CD4-positive, alpha-beta T cell (primary cell): ENCODE results near the gene TMEM59. TPM values are rescaled to one million over a fixed set of nuclear protein-coding genes. Genes with fewer than 3 reads are reported as not detected.

Experiments
- ATAC-seq: fragments of 200-7000 bp; cut with Tn5 transposase; one replicate; pipeline ENCODE4 v1.10.0; 2022; ENCODE audit warnings: mild to moderate bottlenecking; ENCODE audit not compliant: poor library complexity
- CTCF ChIA-PET: fragments of 350-600 bp; sonication (Branson Sonifier 250); formaldehyde crosslinking; loops from one replicate; lab custom pipeline; 2021; ENCODE audit warnings: antibody characterized with exemption, inconsistent platforms; lab: Charles Lee
- POLR2A ChIA-PET: fragments of 350-600 bp; sonication (Branson Sonifier 250); formaldehyde crosslinking; loops from one replicate; lab custom pipeline; 2021; ENCODE audit warnings: antibody characterized with exemption, inconsistent platforms; lab: Charles Lee
- DNase-seq, 14 experiments: peaks; one replicate each; pipeline ENCODE4 v3.0.0-alpha.2; 2013 to 2020; ENCODE audit warnings: mixed read lengths in 2 of 14
- H3K27ac ChIP-seq, 2 donors: one replicate each; pipeline versions ENCODE4 v1.5.1 to v1.7.0; 2013; ENCODE audit warnings: low read length in 2 of 2, low read depth in 1 of 2, mild to moderate bottlenecking in 1 of 2
- H3K27me3 ChIP-seq, 2 experiments: 1 replicate in 1 of 2; 2 replicates in 1 of 2; pipeline versions ENCODE4 v1.6.1 to v1.7.0; 2013; ENCODE audit warnings: low read length in 2 of 2, control low read depth in 1 of 2, mild to moderate bottlenecking in 1 of 2, moderate library complexity in 1 of 2; ENCODE audit not compliant: insufficient read depth in 2 of 2, control insufficient read depth in 1 of 2
- H3K36me3 ChIP-seq: one replicate; pipeline ENCODE4 v1.6.1; 2013; ENCODE audit warnings: low read length, control low read depth; ENCODE audit not compliant: insufficient read depth
- H3K4me1 ChIP-seq: one replicate; pipeline ENCODE4 v1.6.1; 2013; ENCODE audit warnings: low read length, control low read depth; ENCODE audit not compliant: insufficient read depth
- H3K4me3 ChIP-seq: one replicate; pipeline ENCODE4 v1.5.1; 2013; ENCODE audit warnings: mild to moderate bottlenecking, low read length, moderate library complexity
- H3K9me3 ChIP-seq, 2 experiments: 1 replicate in 1 of 2; 2 replicates in 1 of 2; pipeline versions ENCODE4 v1.6.1 to v1.7.0; 2013; ENCODE audit warnings: low read length in 2 of 2, mild to moderate bottlenecking in 2 of 2, control low read depth in 1 of 2, moderate library complexity in 1 of 2; ENCODE audit not compliant: control insufficient read depth in 1 of 2, insufficient read depth in 1 of 2
- H3K27ac Mint-ChIP-seq: one replicate; pipeline ENCODE4 v1.8.0; 2020; ENCODE audit warnings: mixed read lengths
- H3K27me3 Mint-ChIP-seq: one replicate; pipeline ENCODE4 v1.8.0; 2021; ENCODE audit warnings: mixed read lengths
- H3K36me3 Mint-ChIP-seq: one replicate; pipeline ENCODE4 v1.8.0; 2021; ENCODE audit warnings: low read depth, mixed read lengths
- H3K4me1 Mint-ChIP-seq: one replicate; pipeline ENCODE4 v1.8.0; 2021; ENCODE audit warnings: low read depth, mixed read lengths
- H3K4me3 Mint-ChIP-seq: one replicate; pipeline ENCODE4 v1.8.0; 2020; ENCODE audit warnings: mild to moderate bottlenecking, mixed read lengths
- H3K9me3 Mint-ChIP-seq: one replicate; pipeline ENCODE4 v1.8.0; 2020; ENCODE audit warnings: mixed read lengths
- CTCF ChIP-seq: fragments of 200-600 bp; IDR thresholded peaks from one replicate; pipeline ENCODE4 v1.8.0; 2022; ENCODE audit warnings: antibody characterized with exemption, mild to moderate bottlenecking
- intact Hi-C, 2 experiments: fragments of 100-400 bp; cut with DNase I in 1 of 2; cut with micrococcal nuclease in 1 of 2; formaldehyde crosslinking; loops; one replicate each; pipeline versions ENCODE4 v1.15.1 to v1.9.0; 2023 to 2025; cut with DNase I, micrococcal nuclease
- total RNA-seq, 174 experiments: library from RNA in 2 of 174; stranded (reverse) in 2 of 174; gene quantifications; one replicate each; pipeline ENCODE4 v1.2.3 and lab custom pipeline; 2021 to 2026

The TMEM59 gene
- total RNA-seq, 2 experiments from 2014 or later, result 128 TPM

GRCh38 chr1:54018635-54019034 is 34.4 kb downstream of the TMEM59 start:
- Histone ChIP-seq H3K27me3 (no peaks in the 10 kb centered on the region), H3K36me3 (no peaks in the 10 kb centered on the region), H3K4me1 (no peaks in the 10 kb centered on the region), H3K27ac (no peak overlapping the region), H3K9me3 (no peaks in the 10 kb centered on the region), H3K4me3 (no peak overlapping the region)
- no peak overlapping the region for H3K4me3 Mint-ChIP-seq
- no peak for TF ChIP-seq CTCF
- DNase-seq (no peak), ATAC-seq (no peak)
- no peaks in the 10 kb centered on the region for H3K36me3 Mint-ChIP-seq
- H3K27ac Mint-ChIP-seq, result no peak overlapping the region
- ChIA-PET CTCF (no interaction called here), POLR2A (no interaction called here)
- H3K9me3 Mint-ChIP-seq, result no peaks in the 10 kb centered on the region
- intact Hi-C loops, result no loop called here
- no peaks in the 10 kb centered on the region for H3K4me1 Mint-ChIP-seq
- H3K27me3 Mint-ChIP-seq, result no peaks in the 10 kb centered on the region

DNA sequence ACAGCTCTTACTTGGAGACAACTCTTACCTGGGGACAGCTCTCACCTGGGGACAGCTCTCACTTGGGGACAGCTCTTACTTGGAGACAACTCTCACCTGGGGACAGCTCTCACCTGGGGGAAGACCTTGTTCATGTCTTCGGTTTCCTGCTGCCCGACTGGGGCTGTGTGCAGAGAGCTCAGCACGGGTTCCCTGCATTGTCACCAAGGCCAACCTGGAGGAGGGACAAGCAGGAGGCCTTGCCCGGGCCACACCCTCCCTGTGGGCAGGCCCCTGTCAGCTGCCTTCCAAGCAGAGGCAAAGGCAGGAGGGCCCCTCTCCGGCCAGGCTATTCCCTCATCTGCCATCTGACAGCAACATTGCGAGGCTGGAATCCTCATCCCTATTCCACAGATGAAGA is 35.0 kb downstream of the TMEM59 start, which contains the start of gene LDLRAD1:
LDLRAD1 (minus strand) TSS at position 208 of the 400 bp plus-strand sequence; CDS start at position 134, 74 bp downstream.
- Mint-ChIP-seq H3K27me3 (no peaks in the 10 kb centered on the region), H3K9me3 (no peaks in the 10 kb centered on the region), H3K4me3 (no peak within 1 kb of the TSS), H3K36me3 (no peaks in the 10 kb centered on the region), H3K27ac (no peak within 1 kb of the TSS), H3K4me1 (no peaks in the 10 kb centered on the region)
- Histone ChIP-seq H3K4me3 (no peak within 1 kb of the TSS), H3K27me3 (no peaks in the 10 kb centered on the region), H3K4me1 (no peaks in the 10 kb centered on the region), H3K9me3 (no peaks in the 10 kb centered on the region), H3K36me3 (no peaks in the 10 kb centered on the region), H3K27ac (no peak within 1 kb of the TSS)
- intact Hi-C loops, result no loop called here
- ChIA-PET CTCF (no interaction called here), POLR2A (no interaction called here)
- ATAC-seq, result no peak
- DNase-seq, result no peak
- TF ChIP-seq CTCF, result no peak

GRCh38 chr1:54016343-54017282 is 36.4 kb downstream of the TMEM59 start:
- no peak for ATAC-seq
- intact Hi-C loops, result no loop called here
- Histone ChIP-seq H3K27me3 (no peaks in the 10 kb centered on the region), H3K4me3 (no peak overlapping the region), H3K36me3 (no peaks in the 10 kb centered on the region), H3K4me1 (no peaks in the 10 kb centered on the region), H3K9me3 (no peaks in the 10 kb centered on the region), H3K27ac (no peak overlapping the region)
- no peak for TF ChIP-seq CTCF
- no peaks in the 10 kb centered on the region for H3K36me3 Mint-ChIP-seq
- POLR2A ChIA-PET, result no interaction called here
- no peak overlapping the region for H3K4me3 Mint-ChIP-seq
- no peaks in the 10 kb centered on the region for H3K27me3 Mint-ChIP-seq
- DNase-seq, result no peak
- H3K27ac Mint-ChIP-seq, result no peak overlapping the region
- no peaks in the 10 kb centered on the region for H3K4me1 Mint-ChIP-seq
- CTCF ChIA-PET, result no interaction called here
- no peaks in the 10 kb centered on the region for H3K9me3 Mint-ChIP-seq
